ENCODE results near the gene MAP7. TPM values are rescaled to one million over a fixed set of nuclear protein-coding genes. Genes with fewer than 3 reads are reported as not detected.

Gene MAP7
- total and polyA plus RNA-seq, 9 of the 15 experiments (the other 6 are each of a cell fraction or from before 2014, with no cell fraction given): 0.76 to 7.7 (median 3.9) TPM

DNA sequence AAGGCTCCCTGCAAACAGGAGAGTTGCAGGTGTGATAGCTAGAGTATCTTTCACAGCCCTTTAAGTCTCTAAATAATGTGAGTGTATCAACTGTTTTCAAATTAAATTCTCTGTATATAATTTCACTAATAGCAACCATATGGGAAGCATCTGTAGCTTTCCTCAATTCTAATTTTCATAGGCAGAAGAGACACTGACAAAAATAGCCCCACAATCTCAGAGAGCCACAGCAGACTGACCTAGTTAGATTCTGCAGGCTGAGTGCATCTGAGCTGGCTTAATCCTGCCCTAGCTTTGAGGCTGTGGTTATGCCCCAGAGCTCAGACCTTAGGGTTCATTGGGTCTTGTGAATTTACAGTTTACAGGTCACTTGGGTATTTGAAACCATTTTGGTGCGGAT lies 63.9 kb downstream of the MAP7 start (continued):
- TF ChIP-seq, protein P1, sequence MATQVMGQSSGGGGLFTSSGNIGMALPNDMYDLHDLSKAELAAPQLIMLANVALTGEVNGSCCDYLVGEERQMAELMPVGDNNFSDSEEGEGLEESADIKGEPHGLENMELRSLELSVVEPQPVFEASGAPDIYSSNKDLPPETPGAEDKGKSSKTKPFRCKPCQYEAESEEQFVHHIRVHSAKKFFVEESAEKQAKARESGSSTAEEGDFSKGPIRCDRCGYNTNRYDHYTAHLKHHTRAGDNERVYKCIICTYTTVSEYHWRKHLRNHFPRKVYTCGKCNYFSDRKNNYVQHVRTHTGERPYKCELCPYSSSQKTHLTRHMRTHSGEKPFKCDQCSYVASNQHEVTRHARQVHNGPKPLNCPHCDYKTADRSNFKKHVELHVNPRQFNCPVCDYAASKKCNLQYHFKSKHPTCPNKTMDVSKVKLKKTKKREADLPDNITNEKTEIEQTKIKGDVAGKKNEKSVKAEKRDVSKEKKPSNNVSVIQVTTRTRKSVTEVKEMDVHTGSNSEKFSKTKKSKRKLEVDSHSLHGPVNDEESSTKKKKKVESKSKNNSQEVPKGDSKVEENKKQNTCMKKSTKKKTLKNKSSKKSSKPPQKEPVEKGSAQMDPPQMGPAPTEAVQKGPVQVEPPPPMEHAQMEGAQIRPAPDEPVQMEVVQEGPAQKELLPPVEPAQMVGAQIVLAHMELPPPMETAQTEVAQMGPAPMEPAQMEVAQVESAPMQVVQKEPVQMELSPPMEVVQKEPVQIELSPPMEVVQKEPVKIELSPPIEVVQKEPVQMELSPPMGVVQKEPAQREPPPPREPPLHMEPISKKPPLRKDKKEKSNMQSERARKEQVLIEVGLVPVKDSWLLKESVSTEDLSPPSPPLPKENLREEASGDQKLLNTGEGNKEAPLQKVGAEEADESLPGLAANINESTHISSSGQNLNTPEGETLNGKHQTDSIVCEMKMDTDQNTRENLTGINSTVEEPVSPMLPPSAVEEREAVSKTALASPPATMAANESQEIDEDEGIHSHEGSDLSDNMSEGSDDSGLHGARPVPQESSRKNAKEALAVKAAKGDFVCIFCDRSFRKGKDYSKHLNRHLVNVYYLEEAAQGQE (IDR thresholded peaks at IDR 0.05; ENCODE audit: borderline replicate concordance): no peak
- TF ChIP-seq, protein P1 (CRISPR knock-in tag; IDR thresholded peaks at IDR 0.05; ENCODE audit: low read depth): no peak
- no peak for TF ChIP-seq HDAC3 (IDR thresholded peaks at IDR 0.05; ENCODE audit: borderline replicate concordance, partially characterized antibody)
- no peak for TF ChIP-seq CC2D1A (IDR thresholded peaks at IDR 0.05)
- no peak for TF ChIP-seq KAT8 (IDR thresholded peaks at IDR 0.05; ENCODE audit: low read depth)
- TF ChIP-seq, protein P2, sequence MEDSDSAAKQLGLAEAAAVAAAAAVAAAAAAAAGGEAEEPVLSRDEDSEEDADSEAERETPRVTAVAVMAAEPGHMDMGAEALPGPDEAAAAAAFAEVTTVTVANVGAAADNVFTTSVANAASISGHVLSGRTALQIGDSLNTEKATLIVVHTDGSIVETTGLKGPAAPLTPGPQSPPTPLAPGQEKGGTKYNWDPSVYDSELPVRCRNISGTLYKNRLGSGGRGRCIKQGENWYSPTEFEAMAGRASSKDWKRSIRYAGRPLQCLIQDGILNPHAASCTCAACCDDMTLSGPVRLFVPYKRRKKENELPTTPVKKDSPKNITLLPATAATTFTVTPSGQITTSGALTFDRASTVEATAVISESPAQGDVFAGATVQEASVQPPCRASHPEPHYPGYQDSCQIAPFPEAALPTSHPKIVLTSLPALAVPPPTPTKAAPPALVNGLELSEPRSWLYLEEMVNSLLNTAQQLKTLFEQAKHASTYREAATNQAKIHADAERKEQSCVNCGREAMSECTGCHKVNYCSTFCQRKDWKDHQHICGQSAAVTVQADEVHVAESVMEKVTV (CRISPR knock-in tag; IDR thresholded peaks at IDR 0.05): no peak
- TF ChIP-seq ZNF57 (CRISPR knock-in tag; IDR thresholded peaks at IDR 0.05): no peak
- TF ChIP-seq, protein P3, sequence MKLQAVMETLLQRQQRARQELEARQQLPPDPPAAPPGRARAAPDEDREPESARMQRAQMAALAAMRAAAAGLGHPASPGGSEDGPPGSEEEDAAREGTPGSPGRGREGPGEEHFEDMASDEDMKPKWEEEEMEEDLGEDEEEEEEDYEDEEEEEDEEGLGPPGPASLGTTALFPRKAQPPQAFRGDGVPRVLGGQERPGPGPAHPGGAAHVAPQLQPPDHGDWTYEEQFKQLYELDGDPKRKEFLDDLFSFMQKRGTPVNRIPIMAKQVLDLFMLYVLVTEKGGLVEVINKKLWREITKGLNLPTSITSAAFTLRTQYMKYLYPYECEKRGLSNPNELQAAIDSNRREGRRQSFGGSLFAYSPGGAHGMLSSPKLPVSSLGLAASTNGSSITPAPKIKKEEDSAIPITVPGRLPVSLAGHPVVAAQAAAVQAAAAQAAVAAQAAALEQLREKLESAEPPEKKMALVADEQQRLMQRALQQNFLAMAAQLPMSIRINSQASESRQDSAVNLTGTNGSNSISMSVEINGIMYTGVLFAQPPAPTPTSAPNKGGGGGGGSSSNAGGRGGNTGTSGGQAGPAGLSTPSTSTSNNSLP (IDR thresholded peaks at IDR 0.05; ENCODE audit: borderline replicate concordance, low read depth, low read length): no peak
- TF ChIP-seq, protein P4, sequence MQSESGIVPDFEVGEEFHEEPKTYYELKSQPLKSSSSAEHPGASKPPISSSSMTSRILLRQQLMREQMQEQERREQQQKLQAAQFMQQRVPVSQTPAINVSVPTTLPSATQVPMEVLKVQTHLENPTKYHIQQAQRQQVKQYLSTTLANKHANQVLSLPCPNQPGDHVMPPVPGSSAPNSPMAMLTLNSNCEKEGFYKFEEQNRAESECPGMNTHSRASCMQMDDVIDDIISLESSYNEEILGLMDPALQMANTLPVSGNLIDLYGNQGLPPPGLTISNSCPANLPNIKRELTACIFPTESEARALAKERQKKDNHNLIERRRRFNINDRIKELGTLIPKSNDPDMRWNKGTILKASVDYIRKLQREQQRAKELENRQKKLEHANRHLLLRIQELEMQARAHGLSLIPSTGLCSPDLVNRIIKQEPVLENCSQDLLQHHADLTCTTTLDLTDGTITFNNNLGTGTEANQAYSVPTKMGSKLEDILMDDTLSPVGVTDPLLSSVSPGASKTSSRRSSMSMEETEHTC (IDR thresholded peaks at IDR 0.05): no peak
- no peak for TF ChIP-seq ZNF324 (CRISPR knock-in tag; IDR thresholded peaks at IDR 0.05)
